NOMO-1 treated with dmso at 0.1 percent for 144 hours (cell line): ENCODE results near the gene CERS3.
A peak's percentile ranks its signal among the peaks of the same experiment; 100 is the strongest.
"Not testable (repeated sequence)": the region's sequence is repeated elsewhere in the genome, so short reads cannot be mapped to it uniquely, and the experiment has no call there.

Experiments
- DNase-seq: peaks from one replicate; lab custom pipeline; 2025; ENCODE audit not compliant: unreplicated experiment; lab: John Stamatoyannopoulos, UW

CERS3 gene

GRCh38 chr15:100468285-100468684 lies 60.5 kb downstream of the CERS3 start:
- DNase-seq, result no peak

GRCh38 chr15:100466073-100466472 lies 62.7 kb downstream of the CERS3 start:
- no peak for DNase-seq

GRCh38 chr15:100464888-100465287 lies 63.9 kb downstream of the CERS3 start:
- DNase-seq, result no peak

- no peak for DNase-seq
Observed at GRCh38 chr15:100464256-100464655, 64.5 kb downstream of the CERS3 start.

- no peak for DNase-seq
Observed at GRCh38 chr15:100463515-100463914, 65.2 kb downstream of the CERS3 start.

- no peak for DNase-seq
Observed at GRCh38 chr15:100461049-100461448, 67.7 kb downstream of the CERS3 start.

GRCh38 chr15:100457201-100457600 lies 71.5 kb downstream of the CERS3 start:
- DNase-seq, result no peak

GRCh38 chr15:100454148-100454547 lies 74.6 kb downstream of the CERS3 start:
- no peak for DNase-seq

- DNase-seq, result no peak
Observed at GRCh38 chr15:100448481-100448880, 80.3 kb downstream of the CERS3 start.

GRCh38 chr15:100441063-100441462 lies 87.7 kb downstream of the CERS3 start:
- DNase-seq, result not testable (repeated sequence)

GRCh38 chr15:100439514-100439913 lies 89.2 kb downstream of the CERS3 start:
- DNase-seq, result no peak

GRCh38 chr15:100438570-100438969 lies 90.2 kb downstream of the CERS3 start:
- peak; percentile 29 for DNase-seq

GRCh38 chr15:100437261-100437660 lies 91.5 kb downstream of the CERS3 start:
- no peak for DNase-seq

- DNase-seq, result no peak
Observed at GRCh38 chr15:100434561-100434960, 94.2 kb downstream of the CERS3 start.

GRCh38 chr15:100434038-100434437 lies 94.7 kb downstream of the CERS3 start:
- no peak for DNase-seq

- DNase-seq, result no peak
Observed at GRCh38 chr15:100433304-100433703, 95.4 kb downstream of the CERS3 start.

- DNase-seq, result no peak
Observed at GRCh38 chr15:100430411-100430810, 98.3 kb downstream of the CERS3 start.

- no peak for DNase-seq
Observed at GRCh38 chr15:100429116-100429728, 99.5 kb downstream of the CERS3 start.

GRCh38 chr15:100426937-100427336 lies 101.8 kb downstream of the CERS3 start:
- DNase-seq, result no peak

- no peak for DNase-seq
Observed at GRCh38 chr15:100405179-100405578, 123.6 kb downstream of the CERS3 start.

- DNase-seq, result no peak
Observed at GRCh38 chr15:100400996-100401395, 127.8 kb downstream of the CERS3 start.

GRCh38 chr15:100394736-100395440 lies 133.9 kb downstream of the CERS3 start:
- peak; percentile 46 for DNase-seq

- no peak for DNase-seq
Observed at GRCh38 chr15:100393008-100393407, 135.7 kb downstream of the CERS3 start.
